IMR-90 (cell line): ENCODE measurements around the gene ERG. TPM values are rescaled to one million over a fixed set of nuclear protein-coding genes. Genes with fewer than 3 reads are reported as not detected.

ENCODE experiments used
- ATAC-seq: fragments of 200-7000 bp; cut with Tn5 transposase; 2 replicates; pipeline ENCODE4 v1.9.1; 2020; ENCODE audit warnings: low read depth, mild to moderate bottlenecking, moderate library complexity
- BruUV-seq: library from RNA; stranded (reverse); fragments of 400-500 nt; replicated peaks from 2 replicates; lab custom pipeline; 2021; lab: Mats Ljungman, UMichigan
- CTCF ChIA-PET: fragments of 300-600 bp; formaldehyde crosslinking; extraction: SDS; loops from one replicate; lab custom pipeline; 2021; ENCODE audit warnings: antibody characterized with exemption; lab: Yijun Ruan, JAX
- POLR2A ChIA-PET: fragments of 300-600 bp; sonication (Branson Sonifier 250); formaldehyde crosslinking; loops from one replicate; lab custom pipeline; 2022; ENCODE audit warnings: antibody characterized with exemption; ENCODE audit not compliant: unreplicated experiment; lab: Charles Lee
- DNase-seq: peaks from one replicate; pipeline ENCODE4 v3.0.0; 2013
- H2AFZ ChIP-seq: replicated peaks from 2 replicates; pipeline ENCODE3; 2013; ENCODE audit warnings: low read length, mild to moderate bottlenecking; ENCODE audit not compliant: poor library complexity
- H2AK5ac ChIP-seq: 2 replicates; pipeline ENCODE4 v1.6.1; 2013; ENCODE audit warnings: low read depth, low read length, inconsistent platforms
- H2AK9ac ChIP-seq: replicated peaks from 2 replicates; pipeline ENCODE3; 2013; ENCODE audit warnings: mild to moderate bottlenecking, low read depth, low read length, moderate library complexity; ENCODE audit not compliant: poor library complexity
- H2BK120ac ChIP-seq: 2 replicates; pipeline ENCODE4 v1.6.1; 2013; ENCODE audit warnings: low read depth, low read length, inconsistent platforms
- H2BK15ac ChIP-seq: 3 replicates; pipeline ENCODE4 v1.6.1; 2013; ENCODE audit warnings: low read depth, low read length, inconsistent platforms
- H2BK20ac ChIP-seq: 2 replicates; pipeline ENCODE4 v1.6.1; 2013; ENCODE audit warnings: low read depth, mild to moderate bottlenecking, inconsistent platforms, low read length, moderate library complexity
- H2BK5ac ChIP-seq: 2 replicates; pipeline ENCODE4 v1.6.1; 2013; ENCODE audit warnings: mild to moderate bottlenecking, low read depth, low read length, inconsistent platforms; ENCODE audit not compliant: poor library complexity, severe bottlenecking
- H3K14ac ChIP-seq: replicated peaks from 2 replicates; pipeline ENCODE4 v1.6.1; 2013; ENCODE audit warnings: low read depth, low read length, inconsistent platforms
- H3K18ac ChIP-seq: 2 replicates; pipeline ENCODE4 v1.6.1; 2013; ENCODE audit warnings: low read depth, low read length, control low read depth
- H3K23ac ChIP-seq: 2 replicates; pipeline ENCODE4 v1.6.1; 2013; ENCODE audit warnings: low read depth, low read length, inconsistent platforms
- H3K27ac ChIP-seq: 2 replicates; pipeline ENCODE4 v1.5.1; 2013; ENCODE audit warnings: mild to moderate bottlenecking, control low read depth, low read length; ENCODE audit not compliant: insufficient read depth
- H3K27me3 ChIP-seq: 2 replicates; pipeline ENCODE4 v1.6.1; 2013; ENCODE audit warnings: low read length; ENCODE audit not compliant: control insufficient read depth, insufficient read depth
- H3K36me3 ChIP-seq: 2 replicates; pipeline ENCODE4 v1.6.1; 2013; ENCODE audit warnings: low read length, mixed read lengths; ENCODE audit not compliant: control insufficient read depth, insufficient read depth
- H3K4ac ChIP-seq: 2 replicates; pipeline ENCODE4 v1.6.1; 2013; ENCODE audit warnings: low read depth, low read length, inconsistent platforms
- H3K4me1 ChIP-seq: 2 replicates; pipeline ENCODE4 v1.6.1; 2013; ENCODE audit warnings: low read length, mixed read lengths; ENCODE audit not compliant: control insufficient read depth, insufficient read depth
- H3K4me2 ChIP-seq: 2 replicates; pipeline ENCODE4 v1.6.1; 2013; ENCODE audit warnings: low read depth, mild to moderate bottlenecking, control low read depth, low read length, moderate library complexity
- H3K4me3 ChIP-seq: 2 replicates; pipeline ENCODE4 v1.5.1; 2013; ENCODE audit warnings: low read depth, mild to moderate bottlenecking, control low read depth, low read length, moderate library complexity; ENCODE audit not compliant: insufficient read depth
- H3K56ac ChIP-seq: 2 replicates; pipeline ENCODE4 v1.6.1; 2013; ENCODE audit warnings: low read length, inconsistent platforms; ENCODE audit not compliant: insufficient read depth; ENCODE audit errors: extremely low read depth
- H3K79me1 ChIP-seq, 2 experiments: 2 replicates each; pipeline ENCODE4 v1.6.1; 2013; ENCODE audit warnings: low read length in 2 of 2, inconsistent platforms in 1 of 2, low read depth in 1 of 2
- H3K9ac ChIP-seq: 2 replicates; pipeline ENCODE4 v1.6.1; 2013; ENCODE audit warnings: low read depth, low read length, control low read depth
- H3K9me1 ChIP-seq: 2 replicates; pipeline ENCODE4 v1.6.1; 2013; ENCODE audit warnings: low read length, inconsistent platforms; ENCODE audit not compliant: insufficient read depth
- H3K9me3 ChIP-seq: 2 replicates; pipeline ENCODE4 v1.6.1; 2013; ENCODE audit warnings: low read length; ENCODE audit not compliant: control insufficient read depth, insufficient read depth
- H4K20me1 ChIP-seq: 2 replicates; pipeline ENCODE4 v1.6.1; 2013; ENCODE audit warnings: low read length, inconsistent platforms; ENCODE audit not compliant: insufficient read depth
- H4K5ac ChIP-seq: 2 replicates; pipeline ENCODE4 v1.6.1; 2013; ENCODE audit warnings: mild to moderate bottlenecking, low read depth, low read length, control low read depth
- H4K8ac ChIP-seq, 2 experiments: 2 replicates each; pipeline ENCODE4 v1.6.1; 2013; ENCODE audit warnings: low read depth in 2 of 2, low read length in 2 of 2, control low read depth in 1 of 2, inconsistent platforms in 1 of 2
- H4K91ac ChIP-seq: 2 replicates; pipeline ENCODE4 v1.6.1; 2013; ENCODE audit warnings: low read depth, low read length, inconsistent platforms; ENCODE audit not compliant: insufficient read depth
- FOS ChIP-seq: fragments of 150-350 bp; IDR thresholded peaks from 2 replicates; pipeline ENCODE4 v1.6.1; 2016; ENCODE audit warnings: low read depth, low read length
- MXI1 ChIP-seq: IDR thresholded peaks from 2 replicates; pipeline ENCODE4 v1.6.1; 2012; ENCODE audit warnings: low read depth, mild to moderate bottlenecking, low read length, moderate library complexity, borderline replicate concordance
- RFX5 ChIP-seq: IDR thresholded peaks from 2 replicates; pipeline ENCODE4 v1.8.0; 2012; ENCODE audit warnings: low read depth, mild to moderate bottlenecking, low read length, moderate library complexity
- SMC3 ChIP-seq: fragments of 150-350 bp; IDR thresholded peaks from 2 replicates; pipeline ENCODE4 v1.6.1; 2016; ENCODE audit warnings: low read depth, mild to moderate bottlenecking, antibody characterized with exemption, low read length, moderate library complexity
- WGBS, 2 experiments: methylation state at CpG; one replicate each; pipeline versions ENCODE4 v1.1.5 to v1.1.7; 2013; ENCODE audit warnings: missing lambda C conversion rate in 2 of 2; ENCODE audit not compliant: insufficient read length in 1 of 2; ENCODE audit errors: extremely low coverage in 2 of 2; 5-methylcytosine and 5-hydroxymethylcytosine counted together
- dilution Hi-C: fragments of 300-500 bp; cut with HindIII; formaldehyde crosslinking; loops from one replicate; pipeline ENCODE4 v1.14.3; 2018; ENCODE audit warnings: low sequenced_read_pairs; ENCODE audit not compliant: unreplicated experiment
- in situ Hi-C: fragments of 300-500 bp; cut with MboI; formaldehyde crosslinking; loops from 3 replicates; pipeline ENCODE4 v1.14.3; 2019; ENCODE audit warnings: low sequenced_read_pairs, inconsistent platforms, mixed read lengths
- intact Hi-C: fragments of 100-400 bp; cut with micrococcal nuclease; formaldehyde crosslinking; loops from 2 replicates; pipeline ENCODE4 v1.10.0; 2022
- polyA plus RNA-seq, 3 experiments: library from polyadenylated mRNA; depleted of rRNA; stranded (reverse); fragments of >200 nt; gene quantifications; 2 replicates each; pipeline ENCODE4 v1.2.3, GENCODE V29; 2012; ENCODE audit warnings: low replicate concordance in 1 of 3
- total RNA-seq: library from RNA; depleted of rRNA; stranded (reverse); fragments of >200 nt; gene quantifications from 2 replicates; pipeline ENCODE4 v1.2.3, GENCODE V29; 2012

ERG gene
- total and polyA plus RNA-seq, 2 of the 4 experiments (the other 2 are of a cell fraction) = not detected

- no peak overlapping the region for H4K91ac ChIP-seq
- no peak for ATAC-seq
Measured at GRCh38 chr21:38433471-38433870, 64.8 kb downstream of the ERG start.

More at GRCh38 chr21:38433471-38433870, 64.8 kb downstream of the ERG start:
- BruUV-seq = no TSS peak
- Histone ChIP-seq H3K4me3 (no peak overlapping the region), H3K4me2 (no peak overlapping the region), H3K27ac (no peak overlapping the region), H2AK9ac (no peak overlapping the region), H4K8ac (no peak overlapping the region), H2BK20ac (no peak overlapping the region), H2BK15ac (no peak overlapping the region), H3K18ac (no peak overlapping the region), H2AK5ac (no peak overlapping the region), H3K9me3 (no peaks in the 10 kb centered on the region), H4K5ac (no peak overlapping the region), H3K4me1 (peaks cover 3% of the 10 kb centered on the region; the same call in 1 of the 2 replicates), H3K36me3 (no peaks in the 10 kb centered on the region), H3K9me1 (no peaks in the 10 kb centered on the region), H2AFZ (peak overlapping the region; percentile 3), H2BK120ac (no peak overlapping the region), H3K56ac (no peak overlapping the region), H3K9ac (no peak overlapping the region), H4K20me1 (no peaks in the 10 kb centered on the region), H3K27me3 (peaks cover 4% of the 10 kb centered on the region), H3K23ac (no peak overlapping the region), H3K4ac (no peak overlapping the region), H3K79me1 (no peaks in the 10 kb centered on the region), H2BK5ac (no peak overlapping the region), H3K14ac (no peak overlapping the region)
- dilution Hi-C loops (no loop called here), in situ Hi-C loops (no loop called here), intact Hi-C loops (no loop called here)
- TF ChIP-seq FOS (no peak), SMC3 (no peak), MXI1 (no peak), RFX5 (no peak)
- ChIA-PET POLR2A (no interaction called here), CTCF (no interaction called here)
- DNase-seq = no peak
- 86% methylated on average over 2 of the region's 8 CpGs; no CpG with 5 or more reads in 1 of the 2 experiments for WGBS, 2 experiments
